HFFc6 (cell line): ENCODE measurements around the gene MBTPS2. TPM values are rescaled to one million over a fixed set of nuclear protein-coding genes. Genes with fewer than 3 reads are reported as not detected.
"Not testable (repeated sequence)": the region's sequence is repeated elsewhere in the genome, so short reads cannot be mapped to it uniquely, and the experiment has no call there.

ENCODE experiments used
- DNase-seq: peaks from one replicate; pipeline ENCODE4 v3.0.0-alpha.2; 2018
- H3K27ac Mint-ChIP-seq: 2 replicates; pipeline ENCODE4 v1.8.0; 2020; ENCODE audit warnings: mild to moderate bottlenecking, mixed read lengths
- H3K27me3 Mint-ChIP-seq: 2 replicates; pipeline ENCODE4 v1.8.0; 2021; ENCODE audit warnings: mild to moderate bottlenecking, moderate library complexity, mixed read lengths; ENCODE audit not compliant: insufficient read depth
- H3K36me3 Mint-ChIP-seq: 2 replicates; pipeline ENCODE4 v1.8.0; 2021; ENCODE audit warnings: low read depth, mixed read lengths
- H3K4me1 Mint-ChIP-seq: 2 replicates; pipeline ENCODE4 v1.8.0; 2020; ENCODE audit warnings: low read depth, mixed read lengths
- H3K4me3 Mint-ChIP-seq: 2 replicates; pipeline ENCODE4 v1.8.0; 2020; ENCODE audit warnings: mild to moderate bottlenecking, moderate library complexity, mixed read lengths
- H3K9me3 Mint-ChIP-seq: 2 replicates; pipeline ENCODE4 v1.8.0; 2020; ENCODE audit warnings: mild to moderate bottlenecking, mixed read lengths
- CTCF ChIP-seq: fragments of 200-600 bp; sonication (generic); IDR thresholded peaks from 2 replicates; pipeline ENCODE4 v1.5.0; 2021; ENCODE audit warnings: antibody characterized with exemption, mild to moderate bottlenecking
- total RNA-seq, 6 experiments: library from RNA; stranded (reverse); fragmentation: NEBNext Ultra II Directional; extraction: Animal tissue kit (Norgen Biotek cat#: 25700); gene quantifications; 2 replicates in 1 of 6; 3 replicates in 5 of 6; pipeline ENCODE4 v1.2.3, GENCODE V29; 2021

Gene MBTPS2
- total RNA-seq, 6 experiments from 2014 or later = 31.2 to 39.9 (median 34.0) TPM

GRCh38 chrX:21816136-21816535 is 23.3 kb upstream of the MBTPS2 start:
- Mint-ChIP-seq H3K4me3 (no peak overlapping the region), H3K9me3 (no peaks in the 10 kb centered on the region), H3K27ac (no peak overlapping the region), H3K27me3 (peaks cover 14% of the 10 kb centered on the region; the same call in 1 of the 2 replicates), H3K36me3 (no peaks in the 10 kb centered on the region), H3K4me1 (no peaks in the 10 kb centered on the region)
- no peak for TF ChIP-seq CTCF
- no peak for DNase-seq

- not testable (repeated sequence) for H3K36me3 Mint-ChIP-seq, DNase-seq, H3K27ac Mint-ChIP-seq, H3K4me1 Mint-ChIP-seq, H3K4me3 Mint-ChIP-seq, H3K9me3 Mint-ChIP-seq, H3K27me3 Mint-ChIP-seq
These were observed 19.2 kb upstream of the MBTPS2 start for GRCh38 chrX:21820170-21820569.

GRCh38 chrX:21821875-21822274 is 17.5 kb upstream of the MBTPS2 start:
- Mint-ChIP-seq H3K9me3 (no peaks in the 10 kb centered on the region), H3K36me3 (no peaks in the 10 kb centered on the region), H3K4me3 (no peak overlapping the region), H3K4me1 (no peaks in the 10 kb centered on the region), H3K27ac (no peak overlapping the region), H3K27me3 (peaks cover 5% of the 10 kb centered on the region; the same call in 1 of the 2 replicates)
- no peak for TF ChIP-seq CTCF
- no peak for DNase-seq

GRCh38 chrX:21831496-21831895 is 7.9 kb upstream of the MBTPS2 start:
- Mint-ChIP-seq H3K4me3 (no peak overlapping the region), H3K9me3 (no peaks in the 10 kb centered on the region), H3K27ac (no peak overlapping the region), H3K36me3 (no peaks in the 10 kb centered on the region), H3K4me1 (no peaks in the 10 kb centered on the region), H3K27me3 (peaks cover 2% of the 10 kb centered on the region)
- no peak for TF ChIP-seq CTCF
- DNase-seq = no peak

GRCh38 chrX:21837056-21837455 is 2.4 kb upstream of the MBTPS2 start:
- Mint-ChIP-seq H3K36me3 (0 out of 2 replicates have a peak, but pooled peaks cover 3% of the 10 kb centered on the region), H3K27me3 (peaks cover 2% of the 10 kb centered on the region), H3K27ac (no peak overlapping the region), H3K4me1 (peaks cover 6% of the 10 kb centered on the region), H3K9me3 (no peaks in the 10 kb centered on the region), H3K4me3 (no peak overlapping the region)
- no peak for TF ChIP-seq CTCF
- DNase-seq = no peak

GRCh38 chrX:21838937-21839333 is 482 bp upstream of the MBTPS2 start:
- Mint-ChIP-seq H3K9me3 (no peaks in the 10 kb centered on the region), H3K27ac (peak overlapping the region; percentile 87), H3K4me3 (peak overlapping the region; percentile 94), H3K27me3 (peaks cover 2% of the 10 kb centered on the region; the same call in 1 of the 2 replicates), H3K4me1 (peaks cover 6% of the 10 kb centered on the region), H3K36me3 (0 out of 2 replicates have a peak, but pooled peaks cover 7% of the 10 kb centered on the region)
- no peak for TF ChIP-seq CTCF
- DNase-seq = no peak
